Stimulated activated CD8-positive, alpha-beta memory T cell treated with anti-CD3 and anti-CD28 coated beads, Interleukin-7, amount 100 ng/mL, for 24 hours (primary cell): Measurements from ENCODE around the gene NOP58.
"Not testable (repeated sequence)": the region's sequence is repeated elsewhere in the genome, so short reads cannot be mapped to it uniquely, and the experiment has no call there.

Experiments used
- DNase-seq: peaks from one replicate; pipeline ENCODE4 v3.0.0-alpha.2; 2020; ENCODE audit warnings: low read depth

NOP58 gene

DNA sequence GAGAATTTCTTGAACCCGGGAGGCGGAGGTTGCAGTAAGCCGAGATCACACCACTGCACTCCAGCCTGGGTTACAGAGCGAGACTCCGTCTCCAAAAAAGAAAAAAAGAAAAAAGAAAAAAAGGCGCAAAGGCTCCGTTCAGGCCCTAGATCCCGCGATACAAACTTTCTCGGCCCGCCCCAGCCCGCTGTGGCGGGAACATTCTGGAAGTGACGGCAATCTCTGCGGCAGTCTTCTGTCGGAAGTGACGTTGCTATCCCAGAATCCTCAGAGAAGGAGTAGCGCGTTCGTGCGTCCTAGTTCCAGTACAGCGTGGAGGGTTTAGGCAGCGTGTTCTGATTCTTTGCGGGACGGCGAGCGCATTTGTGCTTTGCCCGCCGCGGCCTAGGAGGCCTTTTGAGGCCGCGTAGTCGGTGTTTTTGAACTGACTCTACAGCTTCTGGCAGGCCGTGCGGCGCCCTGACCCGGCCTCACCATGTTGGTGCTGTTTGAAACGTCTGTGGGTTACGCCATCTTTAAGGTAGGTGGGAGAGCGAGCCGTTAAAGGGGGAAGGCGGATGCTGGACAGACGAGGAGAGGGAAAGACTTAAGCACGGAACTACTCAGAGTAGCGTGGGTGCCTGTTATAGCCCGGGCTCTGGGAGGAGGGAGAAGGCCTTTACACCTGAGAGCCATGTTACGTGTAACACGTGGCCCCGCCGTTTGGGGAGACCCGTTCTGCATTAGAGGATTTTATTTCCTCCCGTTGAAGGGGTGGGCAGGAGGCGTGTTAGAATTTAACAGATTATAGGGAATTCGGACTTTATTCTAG is at the start of gene NOP58:
Gene NOP58, plus strand, starts transcription at position 297 of the 811 bp plus-strand sequence. Its CDS starts 179 bp downstream, at position 476.
- peak; percentile 72 for DNase-seq

- no peak for DNase-seq
Observed at GRCh38 chr2:202221873-202222272, 43.7 kb upstream of the NOP58 start.

GRCh38 chr2:202237787-202238233 is 27.8 kb upstream of the NOP58 start:
- no peak for DNase-seq

GRCh38 chr2:202238234-202239197 is 27.0 kb upstream of the NOP58 start, which contains the start of gene SUMO1:
SUMO1 (minus strand) TSS chr2:202238597; CDS start chr2:202238451, 146 bp downstream.
- DNase-seq: peak; percentile 85

- DNase-seq: not testable (repeated sequence)
Observed at GRCh38 chr2:202247710-202248109, 17.9 kb upstream of the NOP58 start.

DNA sequence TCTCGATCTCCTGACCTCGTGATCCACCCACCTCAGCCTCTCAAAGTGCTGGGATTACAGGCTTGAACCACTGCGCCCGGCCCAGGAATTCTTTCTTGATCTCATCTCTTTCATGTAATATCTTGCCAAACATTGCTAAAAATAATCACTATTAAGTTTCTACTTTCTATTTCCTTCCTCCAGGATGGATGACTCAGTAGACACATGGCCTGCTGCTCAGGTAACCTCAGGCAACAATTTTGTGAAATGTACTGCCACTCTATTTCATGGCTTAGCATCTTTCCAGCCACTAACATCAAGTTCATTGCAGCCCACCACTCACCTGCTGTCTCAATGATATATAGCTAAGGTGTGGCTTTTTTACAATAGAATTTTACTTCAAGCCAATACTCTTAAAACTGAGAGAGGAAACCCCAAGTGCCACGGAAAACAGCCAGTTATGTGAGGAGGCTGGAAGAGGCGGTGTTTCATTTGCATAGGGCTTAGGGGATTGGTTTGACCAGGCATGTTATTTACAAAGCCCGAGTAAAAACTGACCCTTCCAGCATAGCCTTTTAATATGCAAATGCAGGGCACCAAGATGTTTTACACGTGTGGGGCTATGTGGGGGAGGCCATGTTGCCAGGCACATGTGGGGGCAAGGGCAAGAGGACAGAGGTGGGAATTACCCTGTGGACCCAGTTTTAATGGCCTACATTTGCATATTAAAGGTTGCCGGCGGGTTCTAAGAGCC is 15.9 kb upstream of the NOP58 start:
- DNase-seq: no peak

GRCh38 chr2:202251494-202251893 is 14.1 kb upstream of the NOP58 start:
- no peak for DNase-seq

GRCh38 chr2:202261531-202261930 is 4.0 kb upstream of the NOP58 start:
- DNase-seq: no peak

- DNase-seq: no peak
Observed at GRCh38 chr2:202267495-202267894, 1.9 kb downstream of the NOP58 start.

DNA sequence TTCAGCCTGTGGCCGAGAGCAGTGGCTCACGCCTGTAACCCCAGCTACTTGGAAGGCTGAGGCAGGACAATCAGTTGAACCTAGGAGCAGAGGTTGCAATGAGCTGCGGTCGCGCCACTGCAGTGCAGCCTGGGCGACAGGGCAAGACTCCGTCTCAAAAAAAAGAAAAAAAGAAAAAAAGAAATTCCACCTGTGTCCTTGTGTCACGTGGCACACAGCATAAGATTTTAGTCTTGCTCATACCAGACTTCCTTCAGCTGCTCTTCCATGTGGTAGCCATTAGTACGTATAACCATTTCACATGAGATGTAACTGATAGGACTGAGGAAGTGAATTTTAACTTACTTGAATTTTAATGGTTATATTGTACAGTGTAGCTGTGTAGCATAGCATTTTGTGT is 4.0 kb downstream of the NOP58 start:
- DNase-seq: no peak

DNA sequence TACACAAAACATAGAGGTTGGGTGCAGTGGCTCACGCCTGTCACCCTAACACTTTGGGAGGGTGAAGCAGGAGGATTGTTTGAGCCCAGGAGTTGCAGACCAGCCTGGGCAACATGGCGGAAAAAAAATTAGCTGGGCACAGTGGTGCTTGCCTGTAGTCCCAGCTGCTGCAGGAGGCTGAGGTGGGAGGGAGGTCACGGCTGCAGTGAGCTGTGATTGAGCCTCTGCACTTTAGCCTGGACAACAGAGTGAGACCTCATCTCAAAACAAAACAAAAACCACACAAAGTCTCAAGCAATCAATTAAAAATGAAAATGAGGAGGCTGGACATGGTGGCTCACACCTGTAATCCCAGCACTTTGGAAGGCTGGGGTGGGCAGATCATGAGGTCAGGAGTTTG is 4.9 kb downstream of the NOP58 start:
- DNase-seq: no peak

GRCh38 chr2:202276078-202276720 is 10.6 kb downstream of the NOP58 start:
- DNase-seq: not testable (repeated sequence)

- no peak for DNase-seq
Observed at GRCh38 chr2:202278036-202278760, 12.6 kb downstream of the NOP58 start.

DNA sequence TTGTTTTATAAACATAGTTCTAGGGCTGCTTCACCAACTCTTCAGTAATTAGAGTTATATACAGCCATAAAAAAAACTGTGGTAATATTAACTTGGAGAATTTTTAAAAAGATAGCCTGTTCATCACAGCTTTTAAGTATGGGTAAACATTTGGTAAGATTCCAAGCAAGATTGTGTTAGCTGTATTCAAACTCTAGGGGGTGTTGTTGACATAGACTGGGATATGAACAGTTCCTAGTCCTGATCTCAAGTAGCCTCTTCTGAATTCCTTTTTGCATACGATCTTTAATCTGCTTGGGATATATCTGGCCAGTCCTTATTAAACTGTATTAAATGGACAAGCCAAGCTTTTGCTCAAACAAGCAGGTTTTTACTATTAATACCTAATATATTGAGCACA is 13.4 kb downstream of the NOP58 start:
- DNase-seq: no peak

DNA sequence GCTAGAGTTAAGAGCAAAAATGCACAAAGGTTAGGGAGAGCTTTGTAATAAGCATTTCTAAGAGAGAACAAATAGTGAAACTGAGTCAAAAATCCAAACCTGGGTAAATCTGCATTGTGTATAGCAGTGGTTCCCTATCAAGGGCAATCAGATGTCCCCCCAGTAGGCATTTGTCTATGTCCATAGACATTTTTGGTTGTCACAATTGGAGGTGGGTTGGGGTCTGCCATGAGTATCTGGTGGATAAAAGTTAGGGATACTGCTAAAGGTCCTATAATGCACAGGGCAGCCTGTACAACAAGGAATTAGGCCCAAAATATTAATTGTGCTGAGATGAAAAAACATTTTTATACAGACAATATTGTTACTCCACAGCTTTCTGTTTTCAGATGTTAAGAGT is 21.0 kb downstream of the NOP58 start:
- no peak for DNase-seq

- DNase-seq: no peak
Observed at GRCh38 chr2:202289394-202290204, 24.0 kb downstream of the NOP58 start.

DNA sequence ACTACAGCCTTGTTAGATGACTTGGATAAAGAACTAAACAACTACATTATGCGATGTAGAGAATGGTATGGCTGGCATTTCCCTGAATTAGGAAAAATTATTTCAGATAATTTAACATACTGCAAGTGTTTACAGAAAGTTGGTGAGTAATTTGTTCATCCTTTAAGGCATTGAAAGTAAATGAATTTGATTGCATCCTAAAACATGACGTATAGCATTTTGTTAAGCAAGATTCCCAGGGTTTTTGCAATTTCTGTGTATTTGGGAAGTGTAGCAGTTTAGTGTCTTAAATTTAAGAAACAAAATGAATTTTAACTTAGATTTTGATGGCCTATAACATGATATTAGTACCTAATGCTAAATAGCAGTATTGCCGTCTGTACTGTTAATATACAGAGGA is 24.8 kb downstream of the NOP58 start:
- no peak for DNase-seq

DNA sequence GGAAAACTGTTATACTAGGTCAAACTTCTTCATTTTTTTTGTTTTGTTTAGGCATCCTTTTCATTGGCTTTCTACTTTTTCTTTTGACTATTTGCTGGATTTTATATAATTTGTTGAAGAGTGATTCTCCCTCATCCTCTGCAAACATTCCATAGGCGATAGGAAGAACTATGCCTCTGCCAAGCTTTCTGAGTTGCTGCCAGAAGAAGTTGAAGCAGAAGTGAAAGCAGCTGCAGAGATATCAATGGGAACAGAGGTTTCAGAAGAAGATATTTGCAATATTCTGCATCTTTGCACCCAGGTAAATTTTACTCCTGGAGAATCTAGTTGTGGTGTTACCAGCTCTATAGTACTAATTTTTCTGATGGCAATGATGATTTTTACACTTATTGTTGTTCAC is 25.4 kb downstream of the NOP58 start:
- DNase-seq: no peak

- DNase-seq: no peak
Observed at GRCh38 chr2:202299712-202300111, 34.1 kb downstream of the NOP58 start.

DNA sequence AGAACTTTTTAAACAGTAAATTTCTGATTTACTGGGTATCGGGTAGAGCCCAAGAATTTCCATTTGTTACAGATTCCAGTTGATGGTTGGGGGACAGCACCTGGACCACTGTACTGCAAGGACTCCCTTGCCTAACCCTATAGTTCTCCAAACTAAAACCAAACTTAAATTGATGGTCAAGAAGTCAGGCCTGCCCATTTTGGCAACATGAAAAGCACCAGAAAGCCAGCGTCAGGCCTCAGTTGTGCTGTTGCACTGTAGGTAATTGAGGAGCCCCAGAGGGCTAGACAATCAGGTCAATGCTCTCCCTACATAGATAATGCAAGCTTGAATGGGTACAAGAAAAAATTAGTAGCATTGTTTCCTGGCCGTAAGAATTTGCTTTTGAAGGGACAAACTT is 40.5 kb downstream of the NOP58 start:
- no peak for DNase-seq
